CD8-positive, alpha-beta memory T cell (primary cell): ENCODE results near the gene ZNF672. TPM values are rescaled to one million over a fixed set of nuclear protein-coding genes. Genes with fewer than 3 reads are reported as not detected.

Experiments
- CTCF ChIA-PET: fragments of 350-600 bp; sonication (Branson Sonifier 250); formaldehyde crosslinking; loops from one replicate; lab custom pipeline; 2021; ENCODE audit warnings: antibody characterized with exemption; lab: Charles Lee
- POLR2A ChIA-PET: fragments of 350-600 bp; sonication (Branson Sonifier 250); formaldehyde crosslinking; loops from one replicate; lab custom pipeline; 2021; ENCODE audit warnings: antibody characterized with exemption; lab: Charles Lee
- DNase-seq, 5 donors: peaks; one replicate each; pipeline versions ENCODE4 v3.0.0 to v3.0.0-alpha.2; 2020 to 2022; ENCODE audit warnings: mixed read lengths in 1 of 5
- H3K27ac ChIP-seq: one replicate; pipeline ENCODE4 v1.7.0; 2013; ENCODE audit warnings: low read depth, mild to moderate bottlenecking, low read length, moderate library complexity
- H3K27me3 ChIP-seq: 2 replicates; pipeline ENCODE4 v1.7.0; 2013; ENCODE audit warnings: low read length, mild to moderate bottlenecking; ENCODE audit not compliant: insufficient read depth, poor library complexity, severe bottlenecking
- H3K36me3 ChIP-seq: 2 replicates; pipeline ENCODE4 v1.7.0; 2013; ENCODE audit warnings: mild to moderate bottlenecking, low read length, moderate library complexity; ENCODE audit not compliant: insufficient read depth
- H3K4me1 ChIP-seq: 2 replicates; pipeline ENCODE4 v1.7.0; 2013; ENCODE audit warnings: mild to moderate bottlenecking, low read length, moderate library complexity; ENCODE audit not compliant: insufficient read depth
- H3K4me3 ChIP-seq: 2 replicates; pipeline ENCODE4 v1.7.0; 2013; ENCODE audit warnings: mild to moderate bottlenecking, low read length
- H3K9me3 ChIP-seq: 2 replicates; pipeline ENCODE4 v1.7.0; 2013; ENCODE audit warnings: mild to moderate bottlenecking, low read length
- H3K27ac Mint-ChIP-seq, 8 donors: one replicate each; pipeline ENCODE4 v1.8.0; 2020 to 2021; ENCODE audit warnings: mixed read lengths in 8 of 8, mild to moderate bottlenecking in 6 of 8, inconsistent platforms in 3 of 8, moderate library complexity in 3 of 8
- H3K27me3 Mint-ChIP-seq, 2 donors: one replicate each; pipeline ENCODE4 v1.8.0; 2020 to 2021; ENCODE audit warnings: mixed read lengths in 2 of 2, mild to moderate bottlenecking in 1 of 2, moderate library complexity in 1 of 2
- H3K36me3 Mint-ChIP-seq, 3 donors: one replicate each; pipeline ENCODE4 v1.8.0; 2020 to 2021; ENCODE audit warnings: mixed read lengths in 3 of 3, inconsistent platforms in 1 of 3, mild to moderate bottlenecking in 1 of 3
- H3K4me1 Mint-ChIP-seq, 3 donors: one replicate each; pipeline ENCODE4 v1.8.0; 2020 to 2021; ENCODE audit warnings: mixed read lengths in 3 of 3, inconsistent platforms in 1 of 3, mild to moderate bottlenecking in 1 of 3
- H3K4me3 Mint-ChIP-seq, 7 donors: one replicate each; pipeline ENCODE4 v1.8.0; 2020 to 2021; ENCODE audit warnings: mixed read lengths in 7 of 7, mild to moderate bottlenecking in 6 of 7, moderate library complexity in 4 of 7, inconsistent platforms in 2 of 7
- H3K9me3 Mint-ChIP-seq, 5 donors: one replicate each; pipeline ENCODE4 v1.8.0; 2020 to 2022; ENCODE audit warnings: mixed read lengths in 5 of 5, mild to moderate bottlenecking in 3 of 5, moderate library complexity in 2 of 5, inconsistent platforms in 1 of 5
- polyA plus RNA-seq: library from polyadenylated mRNA; unstranded; fragments of 300-500 nt; fragmentation: Illumina TruSeq; gene quantifications from one replicate; pipeline ENCODE4 v1.2.3, GENCODE V29; 2021
- total RNA-seq, 2 experiments: library from RNA; stranded (reverse); gene quantifications; one replicate each; pipeline ENCODE4 v1.2.3, GENCODE V29; 2021

ZNF672 gene
- total and polyA plus RNA-seq, 3 experiments from 2014 or later, result 29.6 to 55.2 (median 52.1) TPM

DNA sequence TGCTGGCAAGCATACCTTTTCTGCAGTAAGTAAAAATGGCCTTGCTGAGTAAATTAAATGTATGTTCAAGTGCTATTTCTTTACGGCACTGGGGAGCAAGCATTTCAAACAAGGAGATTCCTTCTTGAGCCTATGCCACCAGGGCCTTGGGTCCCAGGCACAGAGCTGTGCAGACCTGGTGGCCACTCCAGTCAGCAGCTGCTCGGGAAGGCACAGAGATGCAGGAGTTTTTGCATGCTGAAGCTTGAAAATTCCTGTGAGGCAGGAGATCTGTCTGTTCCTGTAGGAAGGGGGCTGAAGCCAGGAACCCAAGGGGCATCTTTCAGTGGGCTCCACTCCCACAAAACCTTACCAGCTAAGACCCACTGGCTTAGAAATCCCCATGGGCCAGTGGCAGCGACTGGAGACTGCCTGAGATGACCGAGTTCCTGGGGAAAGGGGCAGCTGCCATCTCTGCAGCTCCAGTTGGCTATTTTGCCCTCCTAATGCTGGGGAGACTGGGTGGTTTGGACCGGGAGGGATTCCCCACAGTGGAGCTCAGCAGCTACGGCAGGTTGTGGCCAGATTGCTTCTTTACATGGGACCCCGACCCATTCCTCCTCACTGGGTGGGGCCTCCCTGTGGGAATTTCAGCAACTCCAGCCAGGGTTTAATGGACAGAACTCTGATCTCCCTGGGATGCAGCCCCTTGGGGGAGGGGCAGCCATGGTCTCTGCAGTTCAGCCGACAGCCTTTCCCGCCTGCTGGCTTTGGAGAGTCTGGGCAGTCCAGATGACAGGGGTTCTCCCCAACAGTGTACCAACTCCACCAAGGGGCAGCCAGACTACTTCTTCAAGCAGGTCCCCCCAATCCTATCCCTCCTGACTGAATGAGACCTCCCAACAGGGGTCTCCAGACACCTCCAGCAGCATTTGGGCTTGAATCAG, 59.7 kb downstream of the ZNF672 start:
- CTCF ChIA-PET, result no interaction called here

More for the DNA sequence above, 59.7 kb downstream of the ZNF672 start:
- Mint-ChIP-seq H3K4me1 (no peaks in the 10 kb centered on the region), H3K36me3 (peaks cover 0 to 4% (median 0%) of the 10 kb centered on the region in 3 donors), H3K27ac (no peak overlapping the region), H3K4me3 (no peak overlapping the region), H3K27me3 (peaks cover 8 to 75% of the 10 kb centered on the region in 2 donors), H3K9me3 (no peaks in the 10 kb centered on the region)
- Histone ChIP-seq H3K9me3 (no peaks in the 10 kb centered on the region), H3K27ac (no peak overlapping the region), H3K36me3 (no peaks in the 10 kb centered on the region), H3K4me1 (no peaks in the 10 kb centered on the region), H3K4me3 (no peak overlapping the region), H3K27me3 (peaks cover 11% of the 10 kb centered on the region)
- POLR2A ChIA-PET, result no interaction called here
- no peak for DNase-seq

Other genes starting within 250 kb of the ZNF672 start
- not detected for gene OR2T10, start 240.5 kb upstream of the ZNF672 start, total RNA-seq
- gene OR2T10, start 240.5 kb upstream of the ZNF672 start, polyA plus RNA-seq, result not detected
- not detected for gene OR2T11, start 203.1 kb upstream of the ZNF672 start, total RNA-seq
- not detected for gene OR2T11, start 203.1 kb upstream of the ZNF672 start, polyA plus RNA-seq
- gene OR2T35, start 192.9 kb upstream of the ZNF672 start, total RNA-seq, result not detected
- gene OR2T35, start 192.9 kb upstream of the ZNF672 start, polyA plus RNA-seq, result not detected
- not detected for gene OR2T27, start 182.7 kb upstream of the ZNF672 start, total RNA-seq
- gene OR2T27, start 182.7 kb upstream of the ZNF672 start, polyA plus RNA-seq, result not detected
- not detected for gene OR14I1, start 135.5 kb upstream of the ZNF672 start, total RNA-seq
- not detected for gene OR14I1, start 135.5 kb upstream of the ZNF672 start, polyA plus RNA-seq
- not detected for gene LYPD8, start 82.5 kb upstream of the ZNF672 start, total RNA-seq
- not detected for gene LYPD8, start 82.5 kb upstream of the ZNF672 start, polyA plus RNA-seq
- 10 to 100 TPM; 20.1 to 21.8 TPM for gene SH3BP5L, start 12.3 kb upstream of the ZNF672 start, total RNA-seq
- gene SH3BP5L, start 12.3 kb upstream of the ZNF672 start, polyA plus RNA-seq, result 3.8 TPM
- gene ZNF692, start 20.9 kb downstream of the ZNF672 start, total RNA-seq, result 10 to 100 TPM; 56.0 to 58.7 TPM
- gene ZNF692, start 20.9 kb downstream of the ZNF672 start, polyA plus RNA-seq, result 9.6 TPM
- gene PGBD2, start 68.0 kb downstream of the ZNF672 start, total RNA-seq, result 1 to 10 TPM; 7.0 to 8.1 TPM
- gene PGBD2, start 68.0 kb downstream of the ZNF672 start, polyA plus RNA-seq, result 13.7 TPM